Stimulated activated CD4-positive, alpha-beta T cell treated with anti-CD3 and anti-CD28 coated beads, Interleukin-15, amount 100 ng/mL, for 48 hours (primary cell): Measurements from ENCODE around the gene CXorf66.
"Not testable (repeated sequence)": the region's sequence is repeated elsewhere in the genome, so short reads cannot be mapped to it uniquely, and the experiment has no call there.

Source experiments
- DNase-seq, 2 donors: peaks; one replicate each; pipeline ENCODE4 v3.0.0-alpha.2; 2020; ENCODE audit warnings: low read depth in 2 of 2

The CXorf66 gene, protein sequence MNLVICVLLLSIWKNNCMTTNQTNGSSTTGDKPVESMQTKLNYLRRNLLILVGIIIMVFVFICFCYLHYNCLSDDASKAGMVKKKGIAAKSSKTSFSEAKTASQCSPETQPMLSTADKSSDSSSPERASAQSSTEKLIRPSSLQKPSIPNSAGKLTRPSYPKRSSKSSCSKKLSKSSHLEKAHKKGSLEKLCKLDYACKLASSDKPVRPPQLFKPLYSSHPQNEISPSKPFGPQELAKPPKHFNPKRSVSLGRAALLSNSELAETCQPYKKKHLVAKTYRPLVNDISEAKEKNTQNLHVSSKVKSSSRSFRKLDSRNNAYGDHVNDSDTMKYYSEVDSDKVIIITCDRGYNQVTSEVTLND

GRCh38 chrX:139965421-139965820 lies at the start of gene CXorf66:
CXorf66 (minus strand) TSS chrX:139965521; CDS start chrX:139965496, 25 bp downstream.
- DNase-seq = no peak

DNA sequence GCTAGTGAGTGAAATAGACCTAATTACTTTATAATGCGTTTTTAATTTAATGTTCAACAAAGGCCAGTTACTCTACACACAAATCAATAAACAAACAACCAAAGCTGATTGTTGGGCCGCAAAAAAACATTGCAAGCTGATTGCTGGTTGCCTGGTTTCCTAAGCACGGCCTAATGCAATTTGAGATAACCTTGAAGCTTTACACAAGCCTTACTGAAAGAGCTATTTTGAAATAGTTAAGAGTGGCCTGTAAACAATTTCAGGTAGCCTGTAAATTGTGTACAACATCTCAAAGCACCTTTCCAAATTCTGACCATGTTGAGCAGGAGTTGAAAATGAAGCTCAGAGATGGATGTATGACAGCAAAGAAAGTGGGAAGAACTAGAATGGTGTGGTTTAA lies 17.5 kb upstream of the CXorf66 start:
- no peak for DNase-seq

DNA sequence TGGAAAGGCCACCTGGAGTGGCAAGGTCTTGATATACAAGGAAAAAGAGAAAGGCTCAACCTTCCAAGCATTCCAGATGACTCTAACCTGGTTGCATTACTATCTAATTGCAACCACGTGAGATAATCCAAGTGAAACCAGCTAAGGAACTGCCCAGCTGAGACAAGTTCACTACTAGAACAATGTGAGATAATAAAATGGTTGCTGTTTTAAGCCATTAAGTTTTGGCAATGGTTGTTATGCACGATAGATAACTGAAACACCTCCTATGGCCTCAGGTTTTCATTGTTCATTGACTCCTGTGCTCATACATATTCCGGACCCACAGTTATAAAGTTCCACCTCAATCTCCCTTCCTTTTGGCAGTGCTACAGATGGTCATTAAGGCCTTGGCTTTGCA lies 9.2 kb upstream of the CXorf66 start:
- DNase-seq = no peak

- no peak for DNase-seq
Measured at GRCh38 chrX:139972629-139973624, 7.6 kb upstream of the CXorf66 start.

DNA sequence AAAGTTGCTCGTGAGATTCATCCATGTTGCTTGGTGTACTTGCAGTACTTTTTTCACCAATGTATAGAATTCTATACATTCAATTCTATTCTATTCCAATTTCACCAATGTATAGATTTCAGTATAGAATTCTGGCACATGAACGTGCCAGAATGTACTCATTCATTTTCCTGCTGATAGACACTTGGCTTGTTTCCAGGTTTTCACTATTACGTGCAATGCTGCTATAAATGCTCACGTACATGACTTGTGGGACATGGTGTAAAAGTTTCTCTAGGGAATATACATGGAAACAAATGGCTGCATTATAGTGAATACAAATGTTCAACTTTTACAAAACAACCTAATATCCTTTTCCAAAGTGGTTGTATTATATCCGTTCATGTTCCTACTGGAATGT lies 6.8 kb upstream of the CXorf66 start:
- no peak for DNase-seq

GRCh38 chrX:139971394-139971749 lies 6.1 kb upstream of the CXorf66 start:
- DNase-seq = no peak

DNA sequence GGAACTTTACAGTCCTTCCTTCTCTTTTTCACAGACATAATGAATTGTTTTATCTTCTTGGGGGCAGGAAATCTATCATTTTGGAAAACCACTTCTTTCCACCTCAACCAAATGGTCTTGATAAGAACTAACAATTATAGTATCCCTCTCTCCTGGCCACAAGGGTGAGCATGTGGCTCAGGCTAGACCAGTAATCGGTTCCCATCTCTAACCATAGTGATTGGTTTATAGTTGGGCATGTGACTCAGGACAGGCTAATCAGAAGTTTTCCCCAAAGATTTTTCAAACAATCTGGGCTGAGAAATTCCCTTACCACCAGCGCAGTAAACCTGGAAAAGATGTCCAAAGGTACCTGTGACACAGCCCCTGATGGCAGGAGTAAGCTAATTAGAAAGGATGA lies 4.0 kb upstream of the CXorf66 start:
- no peak for DNase-seq

DNA sequence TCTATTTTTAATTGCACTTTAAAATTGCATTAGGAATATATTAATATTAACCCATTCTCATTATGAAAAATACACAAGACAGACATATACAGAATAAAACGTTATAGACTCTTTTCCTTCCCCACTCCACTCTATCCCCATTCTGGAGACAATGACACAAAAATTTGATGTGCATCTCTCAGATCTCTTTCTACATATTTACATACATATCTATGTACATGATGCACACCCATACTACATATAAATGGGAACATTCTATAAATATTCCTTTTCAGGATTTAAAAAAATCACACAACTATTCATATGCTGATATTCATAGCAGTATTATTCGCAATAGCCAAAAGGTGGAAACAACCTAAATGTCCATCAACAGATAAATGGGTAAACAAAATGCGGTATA lies 2.4 kb upstream of the CXorf66 start:
- DNase-seq = no peak

DNA sequence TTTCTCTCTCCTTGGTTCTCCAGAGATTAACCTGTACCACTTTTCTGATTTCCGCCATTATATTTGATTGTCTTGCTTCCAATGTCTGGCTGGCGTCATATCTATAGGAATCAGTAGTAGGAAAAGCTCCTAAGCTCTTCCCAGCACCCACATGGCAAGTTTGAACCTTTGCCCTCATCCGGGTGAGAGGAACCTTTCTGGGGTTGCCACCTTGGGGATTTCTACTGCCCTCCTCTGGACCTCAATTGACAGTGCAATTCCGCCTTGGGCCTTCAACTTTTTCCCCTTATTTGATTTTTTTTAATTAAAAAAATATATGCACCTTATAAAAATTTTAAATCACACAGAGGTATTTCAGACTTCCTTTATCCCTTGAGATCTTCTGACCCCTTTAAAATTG lies 2.0 kb upstream of the CXorf66 start:
- DNase-seq = no peak

DNA sequence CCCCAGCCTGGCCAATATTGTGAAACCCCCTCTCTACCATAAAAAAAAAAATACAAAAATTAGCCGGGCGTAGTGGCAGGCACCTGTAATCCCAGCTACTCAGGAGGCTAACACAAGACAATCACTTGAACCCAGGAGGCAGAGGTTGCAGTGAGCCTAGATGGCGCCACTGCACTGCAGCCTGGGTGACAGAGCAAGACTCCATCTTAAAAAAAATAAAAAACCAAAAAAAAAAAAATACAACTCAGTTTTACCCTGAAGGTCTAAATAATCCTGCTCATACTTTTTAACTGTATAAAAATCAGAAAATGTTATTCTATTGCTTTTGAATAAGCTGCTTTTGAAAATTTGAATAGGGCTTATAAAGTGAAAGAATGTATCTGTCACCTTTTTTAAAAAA lies 838 bp upstream of the CXorf66 start:
- not testable (repeated sequence) for DNase-seq

GRCh38 chrX:139961091-139961490 lies 4.2 kb downstream of the CXorf66 start:
- DNase-seq = not testable (repeated sequence)

DNA sequence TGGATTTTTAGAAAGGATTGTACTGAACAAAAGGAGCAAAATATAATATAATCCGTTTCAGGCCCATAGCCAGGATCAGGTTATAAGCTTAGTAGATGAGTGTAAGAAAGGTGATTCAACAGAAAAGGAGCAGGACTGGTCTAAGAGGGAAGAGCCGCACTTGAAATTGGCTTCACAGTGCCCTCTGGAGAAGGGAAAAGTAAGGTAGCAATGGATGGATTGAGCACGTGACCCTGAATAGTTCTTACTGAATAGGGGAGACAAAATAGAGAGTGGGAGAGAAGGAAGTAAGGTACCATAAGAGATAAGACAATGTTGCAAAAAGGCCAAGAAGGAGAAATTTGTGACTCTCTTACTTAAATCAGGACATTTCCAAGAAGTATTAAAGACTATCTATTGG lies 15.6 kb downstream of the CXorf66 start:
- no peak for DNase-seq

DNA sequence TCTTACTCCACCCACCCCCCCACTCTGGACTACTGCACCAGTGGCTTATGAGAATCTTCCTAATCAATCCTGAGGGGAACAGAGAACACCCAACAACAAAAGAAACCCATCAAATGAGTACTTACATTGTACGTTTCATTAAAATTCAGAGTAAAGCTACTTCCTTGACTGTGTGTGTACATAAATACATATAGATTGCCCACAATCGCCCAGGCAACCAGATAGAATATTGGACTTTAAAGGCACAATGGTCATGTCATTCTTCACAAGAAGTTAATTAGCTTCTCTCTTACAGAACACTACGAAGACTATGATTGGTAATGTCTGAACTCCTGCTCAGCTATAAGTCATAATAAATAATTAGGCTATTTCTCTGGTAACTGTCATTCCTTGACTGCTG lies 20.2 kb downstream of the CXorf66 start:
- no peak for DNase-seq

- DNase-seq = no peak
Measured at GRCh38 chrX:139936259-139936658, 29.1 kb downstream of the CXorf66 start.

DNA sequence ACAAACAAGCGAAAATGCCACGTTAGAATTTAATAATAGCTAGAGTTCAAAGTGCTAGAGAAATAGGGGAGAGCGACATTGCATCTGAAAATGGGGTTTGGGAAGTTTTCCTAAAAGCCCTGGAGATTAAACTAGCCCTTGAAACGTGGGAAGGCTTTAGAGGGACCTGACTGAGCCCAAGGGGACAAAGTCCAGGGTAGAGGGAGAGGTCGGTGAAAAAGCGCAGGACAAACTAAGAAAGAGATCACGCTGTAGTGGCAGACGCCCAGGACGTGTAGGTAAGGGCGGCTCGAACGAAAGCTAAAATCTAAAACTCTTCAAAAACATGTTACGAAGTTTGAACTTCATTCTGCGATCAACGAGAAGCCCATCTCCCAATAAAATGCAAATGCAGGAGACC lies 31.4 kb downstream of the CXorf66 start:
- no peak for DNase-seq

DNA sequence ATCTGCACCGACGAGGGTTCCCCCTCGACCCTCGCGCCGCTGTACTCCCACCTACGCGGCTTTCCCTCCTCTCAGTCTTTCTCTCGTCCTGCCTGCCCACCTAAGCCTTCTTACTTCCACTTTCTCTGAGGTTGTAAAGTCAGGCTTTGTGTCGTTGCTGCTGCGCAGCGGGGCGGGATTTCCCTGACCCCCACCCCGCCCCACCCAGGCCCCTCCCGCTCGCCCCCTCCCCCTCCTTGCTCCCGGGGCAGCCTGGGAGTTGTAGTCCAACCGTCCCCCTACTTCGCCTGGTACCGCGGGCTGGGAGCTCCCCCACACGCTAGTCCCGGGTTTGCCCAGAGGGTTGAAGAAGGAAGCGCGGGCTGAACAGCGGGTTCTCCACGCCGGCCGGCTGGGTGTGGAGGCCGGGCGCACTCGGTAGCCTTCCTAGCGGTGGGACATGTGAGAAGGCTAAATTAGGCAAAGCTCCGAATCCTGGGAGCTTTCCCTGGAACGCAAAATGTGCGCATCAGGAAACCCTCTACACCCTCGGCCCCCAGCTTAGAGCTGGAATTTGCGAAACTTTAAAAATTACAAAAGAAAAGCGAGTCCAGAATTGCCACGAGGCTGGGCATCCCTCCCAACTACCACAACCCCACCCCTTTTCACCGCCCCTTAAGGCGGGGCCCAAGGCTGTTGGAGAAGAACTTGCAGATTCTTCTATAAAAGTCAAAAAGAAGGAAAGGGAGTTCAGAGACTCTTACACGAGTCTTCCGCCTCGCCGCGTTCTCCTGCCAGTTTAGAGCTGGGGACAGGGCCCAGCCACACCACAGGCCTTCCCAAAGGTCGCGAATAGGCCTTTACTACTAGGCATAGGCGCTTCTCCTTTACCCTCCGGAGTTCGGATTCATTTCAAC lies 32.2 kb downstream of the CXorf66 start, which contains the start of gene ATP11C:
Gene ATP11C, minus strand, starts transcription at position 153 of the 896 bp plus-strand sequence. CDS start 1,011 bp downstream, outside the sequence.
- DNase-seq = peak; percentile 67 to 72

- DNase-seq = peak; percentile 3 to 15
Measured at GRCh38 chrX:139932073-139932900, 33.0 kb downstream of the CXorf66 start.

DNA sequence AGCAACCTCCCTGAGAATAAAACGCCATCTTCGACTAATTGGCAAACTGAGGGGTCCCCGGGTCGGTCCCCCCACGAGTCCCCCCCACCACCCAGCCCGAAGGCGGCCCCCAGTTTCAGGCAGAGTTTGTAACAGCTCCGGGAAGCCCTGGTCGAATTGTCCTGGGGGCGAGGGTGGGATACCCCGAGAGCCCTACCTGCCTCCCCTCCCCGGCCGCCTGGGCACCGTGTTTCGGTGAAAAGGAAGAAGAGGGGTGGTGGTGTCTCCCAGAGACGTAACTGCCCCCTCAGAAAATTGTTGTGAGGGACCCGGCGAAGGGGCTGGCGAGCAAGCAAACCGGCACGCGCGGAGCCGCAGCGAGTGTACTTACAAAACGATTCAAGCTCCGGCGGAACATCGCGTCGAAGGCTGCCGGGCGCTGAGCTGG lies 33.7 kb downstream of the CXorf66 start:
- DNase-seq = no peak

DNA sequence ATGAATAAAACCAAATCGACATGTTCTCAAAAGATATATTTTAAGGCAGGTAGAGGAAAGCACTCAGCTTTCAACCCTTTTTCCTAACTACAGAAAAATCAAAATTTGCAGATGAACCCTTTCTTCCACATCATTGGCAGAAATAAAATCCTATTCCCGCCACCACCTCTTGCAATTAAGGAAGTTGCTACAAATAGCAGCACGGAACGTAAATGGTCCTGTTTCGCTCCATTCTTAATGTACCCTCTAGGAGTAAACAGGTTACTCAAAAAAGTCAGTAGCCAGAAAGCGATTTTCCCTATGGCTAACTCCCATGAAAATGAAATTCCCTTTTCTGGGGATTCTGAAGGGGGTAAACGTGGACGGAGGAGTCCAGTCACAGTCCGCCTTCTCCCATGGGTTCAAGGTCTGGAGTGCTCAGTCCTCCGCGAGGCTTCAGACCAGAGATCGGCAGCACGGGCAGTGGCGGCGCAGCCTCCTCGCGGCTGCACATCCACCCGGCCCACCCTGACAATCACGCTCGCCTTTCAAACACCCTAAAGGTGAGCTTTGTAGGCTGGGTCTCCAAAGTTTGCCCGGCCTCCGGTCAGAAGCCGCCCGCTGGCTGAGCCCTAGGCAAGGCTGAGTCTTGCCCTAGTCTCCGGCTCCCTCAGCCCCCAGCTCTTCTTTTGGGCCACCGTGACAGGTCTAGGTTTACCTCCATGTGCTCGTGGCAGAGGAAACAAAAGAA lies 34.2 kb downstream of the CXorf66 start:
- no peak for DNase-seq

GRCh38 chrX:139930401-139930800 lies 34.9 kb downstream of the CXorf66 start:
- DNase-seq = no peak
